MM.1S (cell line): ENCODE results near the gene LGALS12.

Experiments used
- DNase-seq: peaks from one replicate; pipeline ENCODE4 v3.0.0-alpha.2; 2015
- H2AFZ ChIP-seq: fragments of 300-600 bp; sonication (generic); 2 replicates; pipeline ENCODE4 v1.6.0; 2016; ENCODE audit warnings: antibody characterized with exemption, low read length
- H3F3A ChIP-seq: fragments of 300-600 bp; sonication (generic); 2 replicates; pipeline ENCODE4 v1.6.1; 2016; ENCODE audit warnings: mild to moderate bottlenecking, antibody characterized with exemption, low read length, moderate library complexity, mixed read lengths; ENCODE audit not compliant: insufficient read depth
- H3K27ac ChIP-seq: fragments of 300-600 bp; sonication (generic); 2 replicates; pipeline ENCODE4 v1.5.1; 2016; ENCODE audit warnings: mild to moderate bottlenecking, low read length
- H3K27me3 ChIP-seq: fragments of 300-600 bp; sonication (generic); replicated peaks from 2 replicates; pipeline ENCODE4 v1.6.0; 2016; ENCODE audit warnings: low read length; ENCODE audit not compliant: insufficient read depth
- H3K36me3 ChIP-seq: fragments of 300-600 bp; sonication (generic); replicated peaks from 2 replicates; pipeline ENCODE4 v1.6.1; 2016; ENCODE audit warnings: mild to moderate bottlenecking, low read length, mixed read lengths; ENCODE audit not compliant: insufficient read depth
- H3K4me1 ChIP-seq: fragments of 300-600 bp; sonication (generic); 2 replicates; pipeline ENCODE4 v1.6.1; 2016; ENCODE audit warnings: low read length, mixed read lengths
- H3K4me2 ChIP-seq: fragments of 300-600 bp; sonication (generic); 2 replicates; pipeline ENCODE4 v1.6.0; 2016; ENCODE audit warnings: low read depth, low read length
- H3K4me3 ChIP-seq: fragments of 300-600 bp; sonication (generic); 2 replicates; pipeline ENCODE4 v1.5.1; 2016; ENCODE audit warnings: low read length, mixed read lengths
- H3K79me2 ChIP-seq: fragments of 300-600 bp; sonication (generic); 2 replicates; pipeline ENCODE4 v1.6.1; 2016; ENCODE audit warnings: mixed run types, low read length, mixed read lengths
- H3K9ac ChIP-seq: fragments of 300-600 bp; sonication (generic); 2 replicates; pipeline ENCODE4 v1.6.1; 2016; ENCODE audit warnings: low read length, mixed read lengths
- H3K9me2 ChIP-seq: fragments of 300-600 bp; sonication (generic); replicated peaks from 2 replicates; pipeline ENCODE4 v1.6.1; 2016; ENCODE audit warnings: mild to moderate bottlenecking, low read length, mixed read lengths; ENCODE audit not compliant: insufficient read depth
- H3K9me3 ChIP-seq: fragments of 300-600 bp; sonication (generic); replicated peaks from 2 replicates; pipeline ENCODE4 v1.6.1; 2016; ENCODE audit warnings: mild to moderate bottlenecking, low read length, mixed read lengths; ENCODE audit not compliant: insufficient read depth
- H4K20me1 ChIP-seq: fragments of 300-600 bp; sonication (generic); 2 replicates; pipeline ENCODE4 v1.6.1; 2016; ENCODE audit warnings: mild to moderate bottlenecking, low read length, moderate library complexity, mixed read lengths; ENCODE audit not compliant: insufficient read depth
- CTCF ChIP-seq: fragments of 300-600 bp; sonication (generic); IDR thresholded peaks from 2 replicates; pipeline ENCODE4 v1.5.1; 2016; ENCODE audit warnings: antibody characterized with exemption, low read length, mixed read lengths
- EZH2 ChIP-seq: fragments of 300-600 bp; sonication (generic); optimal IDR thresholded peaks from 2 replicates; pipeline ENCODE3; 2017; ENCODE audit warnings: low read depth, mild to moderate bottlenecking, antibody characterized with exemption, low read length, mixed read lengths
- EZH2phosphoT487 ChIP-seq: fragments of 300-600 bp; sonication (generic); IDR thresholded peaks from 2 replicates; pipeline ENCODE4 v1.6.1; 2018; ENCODE audit warnings: antibody characterized with exemption, low read length

Gene LGALS12

GRCh38 chr11:63505857-63506528 is at the start of gene LGALS12:
LGALS12 (plus strand) TSS chr11:63506084; CDS start chr11:63506459, 375 bp downstream.
- H3K4me3 ChIP-seq = no peak within 1 kb of the TSS
- no peaks in the 10 kb centered on the region for H3K36me3 ChIP-seq
- H3K79me2 ChIP-seq = no peaks in the 10 kb centered on the region
- no peak within 1 kb of the TSS for H2AFZ ChIP-seq
- no peak within 1 kb of the TSS for H3K9ac ChIP-seq
- no peak within 1 kb of the TSS for H3K4me2 ChIP-seq
- no peaks in the 10 kb centered on the region for H4K20me1 ChIP-seq
- H3F3A ChIP-seq = no peaks in the 10 kb centered on the region
- H3K27ac ChIP-seq = no peak within 1 kb of the TSS
- no peaks in the 10 kb centered on the region for H3K9me3 ChIP-seq
- no peaks in the 10 kb centered on the region for H3K9me2 ChIP-seq
- no peaks in the 10 kb centered on the region for H3K27me3 ChIP-seq
- no peak for TF ChIP-seq CTCF
- no peak for TF ChIP-seq EZH2
- TF ChIP-seq EZH2phosphoT487 = no peak
- DNase-seq = no peak
- H3K4me1 ChIP-seq = no peaks in the 10 kb centered on the region

GRCh38 chr11:63459586-63459985 is 46.3 kb upstream of the LGALS12 start:
- no peak for DNase-seq
- no peak overlapping the region for H3K27ac ChIP-seq
- H4K20me1 ChIP-seq = no peaks in the 10 kb centered on the region
- H3K79me2 ChIP-seq = no peaks in the 10 kb centered on the region
- no peak overlapping the region for H2AFZ ChIP-seq
- no peaks in the 10 kb centered on the region for H3K36me3 ChIP-seq
- no peaks in the 10 kb centered on the region for H3K4me1 ChIP-seq
- TF ChIP-seq EZH2 = no peak
- no peak for TF ChIP-seq EZH2phosphoT487
- no peak for TF ChIP-seq CTCF
- no peaks in the 10 kb centered on the region for H3K27me3 ChIP-seq
- H3K9ac ChIP-seq = no peak overlapping the region
- H3K4me3 ChIP-seq = no peak overlapping the region
- no peaks in the 10 kb centered on the region for H3F3A ChIP-seq
- H3K4me2 ChIP-seq = no peak overlapping the region
- H3K9me3 ChIP-seq = no peaks in the 10 kb centered on the region
- H3K9me2 ChIP-seq = no peaks in the 10 kb centered on the region

- Histone ChIP-seq H3F3A (no peaks in the 10 kb centered on the region), H3K9ac (no peak overlapping the region), H3K9me2 (no peaks in the 10 kb centered on the region), H3K27ac (no peak overlapping the region), H3K4me3 (no peak overlapping the region), H3K9me3 (no peaks in the 10 kb centered on the region), H4K20me1 (no peaks in the 10 kb centered on the region), H2AFZ (no peak overlapping the region), H3K36me3 (no peaks in the 10 kb centered on the region), H3K4me2 (no peak overlapping the region), H3K27me3 (no peaks in the 10 kb centered on the region), H3K4me1 (no peaks in the 10 kb centered on the region), H3K79me2 (no peaks in the 10 kb centered on the region)
- TF ChIP-seq EZH2 (no peak), EZH2phosphoT487 (no peak), CTCF (no peak)
- DNase-seq = no peak
These were observed 43.7 kb upstream of the LGALS12 start for GRCh38 chr11:63462137-63462536.
